Testis (tissue), 5 donors: ENCODE measurements around the gene CTIF. TPM values are rescaled to one million over a fixed set of nuclear protein-coding genes. Genes with fewer than 3 reads are reported as not detected.
A peak's percentile ranks its signal among the peaks of the same experiment; 100 is the strongest.

Experiments used
- DNase-seq: peaks from one replicate; pipeline ENCODE4 v3.0.0-alpha.2; 2019
- H3K27ac ChIP-seq, 2 donors: fragments of 200-600 bp; sonication (generic); one replicate each; pipeline ENCODE4 v1.5.1; 2019
- H3K27me3 ChIP-seq: fragments of 200-600 bp; sonication (generic); one replicate; pipeline ENCODE4 v1.5.1; 2019
- H3K36me3 ChIP-seq: fragments of 200-600 bp; sonication (generic); one replicate; pipeline ENCODE4 v1.5.1; 2017; ENCODE audit warnings: low read depth; ENCODE audit errors: missing control alignments
- H3K4me1 ChIP-seq: fragments of 200-600 bp; sonication (generic); one replicate; pipeline ENCODE4 v1.5.1; 2019
- H3K4me3 ChIP-seq, 2 donors: fragments of 200-600 bp; sonication (generic); one replicate each; pipeline ENCODE4 v1.5.1; 2017 to 2019
- H3K9me3 ChIP-seq: fragments of 200-600 bp; sonication (generic); one replicate; pipeline ENCODE4 v1.5.1; 2017
- POLR2A ChIP-seq: fragments of 450-650 bp; IDR thresholded peaks from one replicate; pipeline ENCODE4 v1.6.1; 2017; ENCODE audit warnings: antibody characterized with exemption, mild to moderate bottlenecking, moderate library complexity
- WGBS, 2 donors: methylation state at CpG; one replicate each; pipeline ENCODE4 v1.1.5; 2018; 5-methylcytosine and 5-hydroxymethylcytosine counted together
- intact Hi-C: fragments of 100-400 bp; cut with DNase I; formaldehyde crosslinking; loops from one replicate; pipeline ENCODE4 v1.15.1; 2023; ENCODE audit warnings: low total_unique reads
- long read RNA-seq, 2 donors: transcript quantifications; one replicate each; lab custom pipeline, GENCODE V29; 2026
- polyA plus RNA-seq: library from polyadenylated mRNA; stranded (reverse); fragments of 350-450 nt; fragmentation: Illumina TruSeq; extraction: RNeasy Lipid Tissue Mini Kit (QIAGEN cat#74804); gene quantifications from one replicate; pipeline ENCODE4 v1.2.3, GENCODE V29; 2014; ENCODE audit warnings: low read depth, low replicate concordance; ENCODE audit not compliant: insufficient read depth
- total RNA-seq, 2 donors: library from RNA; depleted of rRNA; stranded (reverse); fragments of >200 nt; gene quantifications; one replicate each; pipeline ENCODE4 v1.2.3, GENCODE V29; 2016
- TF ChIP-seq, protein P1 (sequence below), 3 experiments: fragments of 450-650 bp in 2 of 3; fragments of 200-600 bp in 1 of 3; sonication (generic) in 1 of 3; IDR thresholded peaks; one replicate each; pipeline ENCODE4 v1.5.1; 2016 to 2019; ENCODE audit warnings: antibody characterized with exemption in 3 of 3, mild to moderate bottlenecking in 2 of 3, moderate library complexity in 1 of 3

The CTIF gene
- total RNA-seq (10 to 100 TPM; 35.6 to 41.5 TPM), polyA plus RNA-seq (33.8 TPM)
- long read RNA-seq, donor 1, full-length matches to known transcripts, result 5 of 5 reads
- long read RNA-seq, donor 1, partial matches to known transcripts, result 0 of 5 reads
- long read RNA-seq, donor 1, other reads (novel, unspliced or antisense), result 0 of 5 reads
- long read RNA-seq, donor 2, full-length matches to known transcripts, result 6 of 6 reads
- long read RNA-seq, donor 2, partial matches to known transcripts, result 0 of 6 reads
- long read RNA-seq, donor 2, other reads (novel, unspliced or antisense), result 0 of 6 reads

DNA sequence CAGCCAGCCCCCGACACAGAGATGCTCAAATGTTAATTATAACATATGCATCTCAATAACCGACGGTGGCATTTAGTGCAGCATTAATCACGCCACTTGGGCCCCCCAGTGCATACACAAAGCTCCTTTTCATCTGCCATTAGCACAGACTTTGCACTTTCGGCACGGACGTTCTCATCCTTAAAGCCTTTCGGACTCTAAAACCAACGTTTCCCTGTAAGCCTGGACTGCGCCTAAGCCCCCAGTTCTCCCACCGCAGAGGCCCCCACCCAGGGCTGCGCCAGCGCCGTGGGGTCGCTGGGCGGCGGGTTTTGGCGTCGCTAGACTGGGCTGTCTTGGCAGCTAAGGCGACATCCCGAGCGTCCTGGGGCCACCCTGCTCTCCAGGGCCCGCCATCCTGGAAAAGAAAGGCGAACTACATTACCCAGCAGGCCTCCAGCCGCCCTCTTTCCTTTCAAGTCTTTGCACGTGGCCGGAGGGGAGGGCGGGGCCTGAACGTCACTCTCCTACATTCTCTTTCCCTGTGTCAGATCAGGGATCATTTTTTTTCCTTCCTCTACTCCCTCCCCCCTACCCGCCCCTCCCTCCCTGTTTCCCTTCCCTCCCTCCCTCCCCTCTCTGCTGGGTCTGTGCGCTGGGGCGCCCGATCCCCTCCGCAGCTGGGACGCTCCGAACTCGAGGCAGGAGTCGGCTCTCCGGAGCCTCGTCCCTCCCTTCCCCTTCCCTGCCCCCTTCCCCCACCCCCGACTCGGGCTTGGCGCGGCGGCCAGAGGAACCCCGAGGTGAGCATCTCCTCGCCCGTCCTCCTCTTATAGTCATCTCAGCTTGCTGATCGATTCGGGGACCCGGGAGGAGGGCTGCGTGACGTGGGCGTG, at the start of gene CTIF:
CTIF (plus strand) TSS at position 501 of the 875 bp plus-strand sequence. CDS start 80,535 bp downstream, outside the sequence.
- WGBS, 2 donors, result 1 to 2% methylated on average over 40 to 54 of the region's 54 CpGs
- intact Hi-C loops, result no loop called here
- peak; percentile 99 for DNase-seq
- peak within 1 kb of the TSS; percentile 92 to 93 for H3K27ac ChIP-seq
- no peaks in the 10 kb centered on the region for H3K36me3 ChIP-seq
- H3K4me1 ChIP-seq, result peaks cover 21% of the 10 kb centered on the region
- no peaks in the 10 kb centered on the region for H3K27me3 ChIP-seq
- H3K4me3 ChIP-seq, result peak within 1 kb of the TSS; percentile 74 to 76
- H3K9me3 ChIP-seq, result no peaks in the 10 kb centered on the region
- TF ChIP-seq, protein P1, sequence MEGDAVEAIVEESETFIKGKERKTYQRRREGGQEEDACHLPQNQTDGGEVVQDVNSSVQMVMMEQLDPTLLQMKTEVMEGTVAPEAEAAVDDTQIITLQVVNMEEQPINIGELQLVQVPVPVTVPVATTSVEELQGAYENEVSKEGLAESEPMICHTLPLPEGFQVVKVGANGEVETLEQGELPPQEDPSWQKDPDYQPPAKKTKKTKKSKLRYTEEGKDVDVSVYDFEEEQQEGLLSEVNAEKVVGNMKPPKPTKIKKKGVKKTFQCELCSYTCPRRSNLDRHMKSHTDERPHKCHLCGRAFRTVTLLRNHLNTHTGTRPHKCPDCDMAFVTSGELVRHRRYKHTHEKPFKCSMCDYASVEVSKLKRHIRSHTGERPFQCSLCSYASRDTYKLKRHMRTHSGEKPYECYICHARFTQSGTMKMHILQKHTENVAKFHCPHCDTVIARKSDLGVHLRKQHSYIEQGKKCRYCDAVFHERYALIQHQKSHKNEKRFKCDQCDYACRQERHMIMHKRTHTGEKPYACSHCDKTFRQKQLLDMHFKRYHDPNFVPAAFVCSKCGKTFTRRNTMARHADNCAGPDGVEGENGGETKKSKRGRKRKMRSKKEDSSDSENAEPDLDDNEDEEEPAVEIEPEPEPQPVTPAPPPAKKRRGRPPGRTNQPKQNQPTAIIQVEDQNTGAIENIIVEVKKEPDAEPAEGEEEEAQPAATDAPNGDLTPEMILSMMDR (IDR thresholded peaks at IDR 0.05), result no peak
- TF ChIP-seq POLR2A, result no peak

- Histone ChIP-seq H3K4me3 (no peak overlapping the region), H3K9me3 (no peaks in the 10 kb centered on the region), H3K36me3 (no peaks in the 10 kb centered on the region), H3K27ac (no peak overlapping the region), H3K27me3 (no peaks in the 10 kb centered on the region), H3K4me1 (peaks cover 19% of the 10 kb centered on the region)
- WGBS, 2 donors, result 75 to 83% methylated on average over 2 of the region's 2 CpGs
- no peak for TF ChIP-seq POLR2A
- TF ChIP-seq, protein P1 (IDR thresholded peaks at IDR 0.05), result no peak
- no peak for DNase-seq
- intact Hi-C loops, result no loop called here
Observed at GRCh38 chr18:48490641-48491293, 48.1 kb upstream of the CTIF start.

- TF ChIP-seq POLR2A, result no peak
- TF ChIP-seq, protein P1 (IDR thresholded peaks at IDR 0.05), result no peak
- Histone ChIP-seq H3K36me3 (no peaks in the 10 kb centered on the region), H3K27ac (no peak overlapping the region), H3K4me1 (peaks cover 9% of the 10 kb centered on the region), H3K9me3 (no peaks in the 10 kb centered on the region), H3K4me3 (no peak overlapping the region), H3K27me3 (no peaks in the 10 kb centered on the region)
- no peak for DNase-seq
- WGBS, 2 donors, result 97 to 98% methylated on average over 8 of the region's 8 CpGs
- intact Hi-C loops, result no loop called here
Observed at GRCh38 chr18:48492880-48493279, 46.0 kb upstream of the CTIF start.

GRCh38 chr18:48493434-48494230, 45.2 kb upstream of the CTIF start:
- peak overlapping the region in 1 of 2 donors; percentile 22 for H3K27ac ChIP-seq
- WGBS, 2 donors, result 42 to 44% methylated on average over 1 to 2 of the region's 2 CpGs
- peaks cover 9% of the 10 kb centered on the region for H3K4me1 ChIP-seq
- H3K9me3 ChIP-seq, result no peaks in the 10 kb centered on the region
- no peak overlapping the region for H3K4me3 ChIP-seq
- TF ChIP-seq, protein P1 (IDR thresholded peaks at IDR 0.05), result no peak
- no peak for TF ChIP-seq POLR2A
- no peak for DNase-seq
- no peaks in the 10 kb centered on the region for H3K27me3 ChIP-seq
- intact Hi-C loops, result no loop called here
- H3K36me3 ChIP-seq, result no peaks in the 10 kb centered on the region
